Glutamatergic neuron (in vitro differentiated cells): ENCODE results near the gene CKS1B. TPM values are rescaled to one million over a fixed set of nuclear protein-coding genes. Genes with fewer than 3 reads are reported as not detected.

Experiments
- DNase-seq: peaks from one replicate; pipeline ENCODE4 v3.0.0; 2022
- H3K27ac Mint-ChIP-seq: one replicate; pipeline ENCODE4 v1.8.0; 2020; ENCODE audit warnings: mild to moderate bottlenecking, mixed read lengths, inconsistent platforms; ENCODE audit not compliant: unreplicated experiment
- H3K27me3 Mint-ChIP-seq: one replicate; pipeline ENCODE4 v1.8.0; 2020; ENCODE audit warnings: mild to moderate bottlenecking, moderate library complexity, mixed read lengths, inconsistent platforms; ENCODE audit not compliant: unreplicated experiment
- H3K36me3 Mint-ChIP-seq: one replicate; pipeline ENCODE4 v1.8.0; 2020; ENCODE audit warnings: mild to moderate bottlenecking, mixed read lengths, inconsistent platforms; ENCODE audit not compliant: unreplicated experiment
- H3K4me1 Mint-ChIP-seq: one replicate; pipeline ENCODE4 v1.8.0; 2020; ENCODE audit warnings: mild to moderate bottlenecking, low read depth, mixed read lengths, inconsistent platforms; ENCODE audit not compliant: unreplicated experiment
- H3K4me3 Mint-ChIP-seq: one replicate; pipeline ENCODE4 v1.8.0; 2020; ENCODE audit warnings: mild to moderate bottlenecking, mixed read lengths, inconsistent platforms; ENCODE audit not compliant: unreplicated experiment
- H3K9me3 Mint-ChIP-seq: one replicate; pipeline ENCODE4 v1.8.0; 2020; ENCODE audit warnings: mild to moderate bottlenecking, moderate library complexity, mixed read lengths, inconsistent platforms; ENCODE audit not compliant: unreplicated experiment
- long read RNA-seq: library from polyadenylated mRNA; unstranded; transcript quantifications from one replicate; pipeline ENCODE4 v2.0.0, GENCODE V29; 2020; ENCODE audit not compliant: unreplicated experiment
- total RNA-seq: library from RNA; stranded (reverse); fragmentation: NEBNext Ultra II Directional; extraction: Animal tissue kit (Norgen Biotek cat#: 25700); gene quantifications from one replicate; pipeline ENCODE4 v1.2.1, GENCODE V29; 2021; ENCODE audit not compliant: unreplicated experiment
- TF ChIP-seq, protein P1 (sequence below): fragments of 200-600 bp; sonication (generic); IDR thresholded peaks from one replicate; pipeline ENCODE4 v1.5.0; 2021; ENCODE audit not compliant: partially characterized antibody, unreplicated experiment

Gene CKS1B
- 22.8 TPM for total RNA-seq
- long read RNA-seq, transcript CKS1B-201 (3 exons, 759 nt) = major isoform, 17 of 20 reads
- long read RNA-seq, partial matches to known transcripts = 0 of 20 reads
- long read RNA-seq, other reads (novel, unspliced or antisense) = 1 of 20 reads

- Mint-ChIP-seq H3K9me3 (peaks cover 2% of the 10 kb centered on the region), H3K4me3 (no peak within 1 kb of the TSS), H3K4me1 (peaks cover 22% of the 10 kb centered on the region), H3K27ac (no peak within 1 kb of the TSS), H3K27me3 (peaks cover 6% of the 10 kb centered on the region), H3K36me3 (no peaks in the 10 kb centered on the region)
- peak; percentile 94 for DNase-seq
- TF ChIP-seq, protein P1, sequence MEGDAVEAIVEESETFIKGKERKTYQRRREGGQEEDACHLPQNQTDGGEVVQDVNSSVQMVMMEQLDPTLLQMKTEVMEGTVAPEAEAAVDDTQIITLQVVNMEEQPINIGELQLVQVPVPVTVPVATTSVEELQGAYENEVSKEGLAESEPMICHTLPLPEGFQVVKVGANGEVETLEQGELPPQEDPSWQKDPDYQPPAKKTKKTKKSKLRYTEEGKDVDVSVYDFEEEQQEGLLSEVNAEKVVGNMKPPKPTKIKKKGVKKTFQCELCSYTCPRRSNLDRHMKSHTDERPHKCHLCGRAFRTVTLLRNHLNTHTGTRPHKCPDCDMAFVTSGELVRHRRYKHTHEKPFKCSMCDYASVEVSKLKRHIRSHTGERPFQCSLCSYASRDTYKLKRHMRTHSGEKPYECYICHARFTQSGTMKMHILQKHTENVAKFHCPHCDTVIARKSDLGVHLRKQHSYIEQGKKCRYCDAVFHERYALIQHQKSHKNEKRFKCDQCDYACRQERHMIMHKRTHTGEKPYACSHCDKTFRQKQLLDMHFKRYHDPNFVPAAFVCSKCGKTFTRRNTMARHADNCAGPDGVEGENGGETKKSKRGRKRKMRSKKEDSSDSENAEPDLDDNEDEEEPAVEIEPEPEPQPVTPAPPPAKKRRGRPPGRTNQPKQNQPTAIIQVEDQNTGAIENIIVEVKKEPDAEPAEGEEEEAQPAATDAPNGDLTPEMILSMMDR = no peak
Measured at GRCh38 chr1:154974102-154974807, at the start of gene CKS1B. CKS1B (plus strand) TSS chr1:154974681; CDS start chr1:154974746, 65 bp downstream.

DNA sequence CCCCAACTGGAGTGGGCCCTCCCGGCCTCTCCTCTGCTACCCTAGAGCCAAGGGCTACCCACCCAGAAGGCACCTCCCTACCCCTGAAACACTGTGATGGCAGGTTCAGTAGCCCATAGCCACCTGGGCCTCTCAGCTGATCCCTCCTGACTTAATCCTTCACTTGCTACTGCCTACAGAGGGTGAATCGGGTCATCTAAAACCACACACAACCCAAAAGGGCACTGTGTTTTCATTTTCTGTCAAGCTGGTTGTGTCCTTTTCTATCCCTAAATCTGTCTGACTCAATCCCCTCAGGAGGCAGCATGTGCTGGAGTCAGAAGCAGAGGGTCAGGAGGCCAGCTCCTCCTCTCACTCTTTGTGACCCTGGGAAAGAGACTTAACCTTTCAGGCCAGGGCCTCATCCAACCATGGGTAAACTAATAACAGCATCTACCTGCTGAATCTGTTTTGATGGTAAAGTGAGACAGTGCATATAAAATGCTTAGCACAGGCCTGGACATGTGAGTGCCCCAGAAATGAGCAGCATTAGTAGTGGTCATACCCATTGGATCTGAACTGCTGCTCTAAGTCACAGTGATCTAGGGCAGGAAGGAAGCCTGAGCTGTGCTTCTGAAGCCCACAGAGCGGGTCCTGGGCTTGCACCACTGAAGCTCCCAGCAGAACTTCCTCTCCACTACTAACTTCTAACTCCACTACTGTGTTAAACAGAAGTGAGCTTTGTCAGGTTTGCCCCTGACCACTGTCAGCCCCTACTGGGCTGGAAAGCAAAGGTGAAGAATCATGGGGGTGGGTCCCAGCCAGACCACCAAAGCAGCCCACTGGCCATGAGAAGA, 48.9 kb upstream of the CKS1B start:
- TF ChIP-seq, protein P1 = no peak
- Mint-ChIP-seq H3K27ac (no peak overlapping the region), H3K4me1 (no peaks in the 10 kb centered on the region), H3K27me3 (no peaks in the 10 kb centered on the region), H3K36me3 (no peaks in the 10 kb centered on the region), H3K9me3 (no peaks in the 10 kb centered on the region), H3K4me3 (no peak overlapping the region)
- no peak for DNase-seq

DNA sequence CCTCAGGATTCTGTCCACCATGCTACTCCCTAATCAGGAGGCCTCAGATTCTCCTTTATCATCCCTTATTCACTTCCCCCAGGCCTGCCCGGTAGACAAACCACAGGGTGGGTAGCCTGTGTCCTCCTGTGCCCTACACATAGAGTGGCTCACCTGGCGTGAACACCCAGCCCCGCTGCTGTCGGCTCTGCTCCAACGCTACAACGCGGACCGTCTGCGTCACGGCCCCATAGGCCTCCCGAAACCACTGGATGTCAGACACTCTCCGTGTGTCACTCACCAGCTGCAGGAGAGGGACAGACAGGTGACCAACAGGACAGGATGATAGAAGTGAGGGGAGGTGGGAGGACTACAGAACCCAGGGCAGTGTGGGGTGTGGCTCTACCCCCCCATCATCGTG, 48.3 kb upstream of the CKS1B start:
- no peak overlapping the region for H3K27ac Mint-ChIP-seq
- no peak for DNase-seq
- no peak overlapping the region for H3K4me3 Mint-ChIP-seq
- H3K4me1 Mint-ChIP-seq = no peaks in the 10 kb centered on the region
- TF ChIP-seq, protein P1 = no peak
- H3K27me3 Mint-ChIP-seq = no peaks in the 10 kb centered on the region
- no peaks in the 10 kb centered on the region for H3K36me3 Mint-ChIP-seq
- H3K9me3 Mint-ChIP-seq = no peaks in the 10 kb centered on the region

GRCh38 chr1:154931940-154932487, 42.5 kb upstream of the CKS1B start:
- H3K4me1 Mint-ChIP-seq = peaks cover 2% of the 10 kb centered on the region
- H3K27me3 Mint-ChIP-seq = no peaks in the 10 kb centered on the region
- H3K27ac Mint-ChIP-seq = no peak overlapping the region
- TF ChIP-seq, protein P1 = no peak
- DNase-seq = no peak
- H3K4me3 Mint-ChIP-seq = no peak overlapping the region
- H3K9me3 Mint-ChIP-seq = peaks cover under 1% of the 10 kb centered on the region
- no peaks in the 10 kb centered on the region for H3K36me3 Mint-ChIP-seq
